ENCODE measurements around the gene RER1.

Gene RER1, protein sequence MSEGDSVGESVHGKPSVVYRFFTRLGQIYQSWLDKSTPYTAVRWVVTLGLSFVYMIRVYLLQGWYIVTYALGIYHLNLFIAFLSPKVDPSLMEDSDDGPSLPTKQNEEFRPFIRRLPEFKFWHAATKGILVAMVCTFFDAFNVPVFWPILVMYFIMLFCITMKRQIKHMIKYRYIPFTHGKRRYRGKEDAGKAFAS

DNA sequence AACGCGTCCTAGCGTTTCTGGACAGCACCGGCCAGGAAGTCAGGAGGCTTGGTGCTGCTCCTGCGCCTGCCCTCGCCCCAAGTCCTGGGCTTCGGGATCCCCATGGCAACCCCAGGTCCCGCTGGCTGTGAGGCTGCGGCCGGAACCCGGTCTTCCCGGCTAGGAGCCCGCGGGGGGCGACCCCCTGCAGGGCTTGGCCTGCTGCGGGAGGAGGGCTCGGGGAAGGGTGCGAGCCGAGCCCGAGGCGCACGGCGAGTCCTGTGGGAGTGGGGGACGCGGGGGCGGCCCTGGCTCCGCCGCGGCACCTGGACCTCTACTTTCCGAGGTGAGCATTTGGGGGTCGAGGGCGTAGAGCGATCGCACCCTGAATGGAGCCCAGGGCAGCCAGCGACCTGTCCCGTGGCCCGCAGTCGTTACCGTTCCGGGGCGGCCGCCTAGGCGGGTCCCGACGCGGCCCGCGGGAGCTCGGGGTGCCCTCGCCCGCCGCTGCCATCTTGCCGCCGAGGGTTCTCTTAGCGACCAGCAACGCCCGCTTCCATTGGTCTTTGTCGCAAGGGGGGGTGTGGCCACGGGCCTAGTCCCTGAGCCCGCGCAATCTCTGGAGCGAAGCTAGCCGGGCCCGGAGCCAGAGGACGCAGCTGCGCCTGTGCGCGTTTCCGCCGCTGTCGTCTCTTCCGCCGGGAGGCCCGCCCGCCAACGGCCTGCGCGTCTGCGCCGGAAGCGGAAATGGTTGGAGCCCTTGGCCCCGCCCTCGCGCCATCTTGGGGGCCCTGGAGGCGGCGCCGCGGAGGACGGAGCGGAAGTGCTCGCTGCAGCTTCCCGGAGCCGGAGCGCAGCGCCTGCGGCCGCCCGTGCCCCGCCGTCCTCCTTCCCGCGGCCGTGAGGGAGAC is at the start of gene RER1, which contains the start of gene MORN1:
RER1 (plus strand) TSS at position 801 of the 890 bp plus-strand sequence. CDS start 3,950 bp downstream, outside the sequence.
MORN1 (minus strand) TSS at position 514 of the 890 bp plus-strand sequence; CDS start at position 493, 21 bp downstream.
- H3K27me3 Mint-ChIP-seq = no peaks in the 10 kb centered on the region
- H3K9me3 Mint-ChIP-seq = no peaks in the 10 kb centered on the region
- peak; percentile 98 for ATAC-seq
- DNase-seq = peak; percentile 99
- H3K4me3 Mint-ChIP-seq = peak within 1 kb of the TSS; percentile 89
- peaks cover 26% of the 10 kb centered on the region for H3K36me3 Mint-ChIP-seq (ENCODE audit: low read depth)
- peaks cover 35% of the 10 kb centered on the region for H3K4me1 Mint-ChIP-seq
- peak within 1 kb of the TSS; percentile 87 for H3K27ac Mint-ChIP-seq

- Mint-ChIP-seq H3K4me1 (no peaks in the 10 kb centered on the region), H3K4me3 (no peak overlapping the region), H3K27ac (no peak overlapping the region), H3K27me3 (no peaks in the 10 kb centered on the region), H3K36me3 (ENCODE audit: low read depth) (no peaks in the 10 kb centered on the region), H3K9me3 (no peaks in the 10 kb centered on the region)
- ATAC-seq (no peak), DNase-seq (no peak)
Observed at GRCh38 chr1:2342384-2343022, 49.1 kb upstream of the RER1 start.

DNA sequence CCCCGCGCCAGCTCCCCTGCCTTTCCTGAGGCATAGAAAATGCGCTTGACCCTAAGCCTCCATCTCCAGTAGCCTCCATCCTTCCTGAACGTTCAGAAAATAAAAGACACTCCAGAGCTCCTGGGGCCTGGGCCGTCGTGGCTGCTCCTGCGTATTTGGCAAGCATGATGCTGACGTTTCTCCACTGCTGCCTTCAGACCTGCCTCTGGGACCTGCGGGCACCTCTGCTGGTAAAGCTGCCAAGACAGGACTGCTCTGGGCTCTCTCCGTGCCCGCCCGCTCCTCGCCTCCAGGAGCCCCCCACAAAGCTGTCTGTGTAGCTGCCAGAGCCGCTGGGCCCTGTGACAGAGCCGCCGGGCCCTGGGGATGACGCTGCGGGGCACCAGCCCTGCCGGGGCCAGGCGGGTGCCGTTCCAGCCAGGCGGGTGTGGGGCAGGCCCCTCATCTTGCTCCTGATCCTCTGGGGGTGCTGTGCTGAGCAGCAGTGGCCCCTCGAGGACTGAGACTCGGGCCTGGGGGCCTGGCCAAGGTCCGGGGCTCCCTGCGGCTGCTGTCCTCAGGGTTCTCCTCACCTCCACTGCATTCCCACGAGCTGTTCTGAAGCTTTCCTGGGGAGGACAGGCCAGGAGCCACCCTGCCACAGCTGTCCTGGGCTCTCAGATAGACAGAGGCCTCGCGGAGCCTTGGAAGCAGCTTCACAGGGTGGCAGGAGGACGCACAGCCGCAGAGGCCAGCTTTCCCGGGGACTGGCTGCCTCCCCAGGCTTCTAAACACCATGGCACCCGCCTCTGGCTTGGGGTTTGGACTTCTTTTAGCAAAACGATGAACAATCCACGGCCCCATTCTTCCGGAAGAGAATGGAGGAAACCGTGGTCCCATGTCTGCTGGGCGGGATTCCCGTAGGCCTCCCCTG is 48.4 kb upstream of the RER1 start:
- Mint-ChIP-seq H3K27ac (no peak overlapping the region), H3K9me3 (no peaks in the 10 kb centered on the region), H3K36me3 (ENCODE audit: low read depth) (no peaks in the 10 kb centered on the region), H3K4me1 (no peaks in the 10 kb centered on the region), H3K27me3 (no peaks in the 10 kb centered on the region), H3K4me3 (no peak overlapping the region)
- DNase-seq = no peak
- ATAC-seq = no peak

- no peaks in the 10 kb centered on the region for H3K36me3 Mint-ChIP-seq (ENCODE audit: low read depth)
- no peaks in the 10 kb centered on the region for H3K4me1 Mint-ChIP-seq
- no peaks in the 10 kb centered on the region for H3K27me3 Mint-ChIP-seq
- H3K27ac Mint-ChIP-seq = no peak overlapping the region
- no peak for ATAC-seq
- no peak overlapping the region for H3K4me3 Mint-ChIP-seq
- DNase-seq = no peak
- no peaks in the 10 kb centered on the region for H3K9me3 Mint-ChIP-seq
Observed at GRCh38 chr1:2344121-2344681, 47.4 kb upstream of the RER1 start.

- Mint-ChIP-seq H3K4me3 (no peak overlapping the region), H3K27me3 (no peaks in the 10 kb centered on the region), H3K4me1 (no peaks in the 10 kb centered on the region), H3K9me3 (no peaks in the 10 kb centered on the region), H3K27ac (no peak overlapping the region), H3K36me3 (ENCODE audit: low read depth) (no peaks in the 10 kb centered on the region)
- no peak for ATAC-seq
- DNase-seq = no peak
Observed at GRCh38 chr1:2344744-2345296, 46.8 kb upstream of the RER1 start.

- H3K36me3 Mint-ChIP-seq (ENCODE audit: low read depth) = no peaks in the 10 kb centered on the region
- no peaks in the 10 kb centered on the region for H3K9me3 Mint-ChIP-seq
- H3K4me1 Mint-ChIP-seq = no peaks in the 10 kb centered on the region
- no peaks in the 10 kb centered on the region for H3K27me3 Mint-ChIP-seq
- no peak overlapping the region for H3K4me3 Mint-ChIP-seq
- DNase-seq (no peak), ATAC-seq (no peak)
- H3K27ac Mint-ChIP-seq = no peak overlapping the region
Observed at GRCh38 chr1:2345297-2346075, 46.2 kb upstream of the RER1 start.

- Mint-ChIP-seq H3K27me3 (no peaks in the 10 kb centered on the region), H3K4me1 (no peaks in the 10 kb centered on the region), H3K27ac (no peak overlapping the region), H3K36me3 (ENCODE audit: low read depth) (no peaks in the 10 kb centered on the region), H3K9me3 (no peaks in the 10 kb centered on the region), H3K4me3 (no peak overlapping the region)
- ATAC-seq (no peak), DNase-seq (no peak)
Observed at GRCh38 chr1:2346691-2347408, 44.8 kb upstream of the RER1 start.

GRCh38 chr1:2347409-2347785 is 44.2 kb upstream of the RER1 start:
- Mint-ChIP-seq H3K27me3 (no peaks in the 10 kb centered on the region), H3K27ac (no peak overlapping the region), H3K9me3 (no peaks in the 10 kb centered on the region), H3K4me1 (no peaks in the 10 kb centered on the region), H3K36me3 (ENCODE audit: low read depth) (no peaks in the 10 kb centered on the region), H3K4me3 (no peak overlapping the region)
- DNase-seq (no peak), ATAC-seq (no peak)

DNA sequence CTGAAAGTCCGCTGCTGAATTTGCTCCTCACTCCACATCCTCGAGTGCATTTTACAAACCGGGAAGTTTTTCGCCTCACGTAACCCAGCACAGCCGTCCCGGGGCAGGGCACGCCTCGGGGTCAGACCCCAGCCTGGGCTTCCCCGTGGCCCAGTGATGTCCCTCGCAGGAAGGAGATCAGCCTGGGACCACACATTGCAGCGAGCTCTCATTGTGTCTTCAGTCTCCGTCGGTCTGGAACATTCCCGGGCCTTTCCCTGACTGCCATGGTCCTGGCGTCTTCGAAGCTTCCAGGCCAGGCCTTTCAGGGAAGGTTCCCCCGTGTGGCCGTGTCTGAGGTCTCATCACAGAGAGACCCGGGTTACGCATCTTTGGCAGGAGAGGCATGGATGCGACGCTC is 43.7 kb upstream of the RER1 start:
- no peaks in the 10 kb centered on the region for H3K36me3 Mint-ChIP-seq (ENCODE audit: low read depth)
- DNase-seq (no peak), ATAC-seq (no peak)
- no peaks in the 10 kb centered on the region for H3K9me3 Mint-ChIP-seq
- no peaks in the 10 kb centered on the region for H3K27me3 Mint-ChIP-seq
- H3K4me1 Mint-ChIP-seq = no peaks in the 10 kb centered on the region
- no peak overlapping the region for H3K27ac Mint-ChIP-seq
- no peak overlapping the region for H3K4me3 Mint-ChIP-seq

DNA sequence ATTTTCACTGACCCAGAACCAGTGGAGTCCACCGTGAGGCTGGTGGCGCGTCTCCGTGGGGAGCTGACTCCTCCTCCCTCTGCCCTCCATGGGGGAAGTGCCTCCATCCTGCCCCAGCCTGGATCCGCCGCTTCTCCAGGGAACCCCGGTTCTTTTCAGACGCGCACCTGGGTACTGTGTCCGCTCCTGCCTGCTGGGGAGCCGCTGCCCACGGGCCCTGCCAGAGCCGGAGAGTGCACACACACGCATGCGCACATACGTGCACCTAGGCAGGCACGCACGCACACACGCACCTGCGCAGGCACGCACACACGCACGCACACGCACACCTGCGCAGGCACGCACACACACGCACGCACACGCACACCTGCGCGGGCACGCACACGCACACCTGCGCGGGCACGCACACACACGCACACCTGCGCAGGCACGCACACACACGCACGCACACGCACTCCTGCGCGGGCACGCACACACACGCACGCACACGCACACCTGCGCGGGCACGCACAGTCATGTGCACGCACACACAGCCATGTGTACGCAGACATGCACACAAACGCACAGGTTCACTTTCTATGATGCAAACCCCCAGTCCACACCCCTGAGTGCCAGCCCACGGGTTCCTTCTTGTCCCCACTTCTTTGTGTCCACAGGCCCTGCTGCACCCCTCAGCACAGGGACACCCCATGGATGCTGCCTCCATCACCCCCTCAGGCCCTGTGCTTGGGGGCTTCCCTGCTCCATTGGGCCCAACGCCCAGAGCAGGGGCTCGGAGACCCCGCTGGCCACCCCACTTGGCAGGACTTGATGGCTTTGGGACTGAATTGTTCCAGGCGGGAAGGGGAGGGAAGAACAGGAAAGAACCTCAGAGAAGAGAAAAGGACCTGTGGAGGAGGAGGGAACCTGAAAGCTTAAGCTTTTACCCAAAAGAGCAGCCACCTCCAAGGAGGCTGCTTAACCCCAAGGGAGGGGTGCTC is 43.0 kb upstream of the RER1 start:
- no peak overlapping the region for H3K4me3 Mint-ChIP-seq
- H3K27ac Mint-ChIP-seq = no peak overlapping the region
- ATAC-seq (no peak), DNase-seq (no peak)
- H3K4me1 Mint-ChIP-seq = no peaks in the 10 kb centered on the region
- H3K36me3 Mint-ChIP-seq (ENCODE audit: low read depth) = no peaks in the 10 kb centered on the region
- H3K27me3 Mint-ChIP-seq = no peaks in the 10 kb centered on the region
- no peaks in the 10 kb centered on the region for H3K9me3 Mint-ChIP-seq

- H3K27ac Mint-ChIP-seq = no peak overlapping the region
- no peaks in the 10 kb centered on the region for H3K4me1 Mint-ChIP-seq
- DNase-seq (no peak), ATAC-seq (no peak)
- H3K9me3 Mint-ChIP-seq = no peaks in the 10 kb centered on the region
- no peak overlapping the region for H3K4me3 Mint-ChIP-seq
- no peaks in the 10 kb centered on the region for H3K36me3 Mint-ChIP-seq (ENCODE audit: low read depth)
- no peaks in the 10 kb centered on the region for H3K27me3 Mint-ChIP-seq
Observed at GRCh38 chr1:2349806-2350205, 41.8 kb upstream of the RER1 start.

- H3K4me1 Mint-ChIP-seq = no peaks in the 10 kb centered on the region
- ATAC-seq = no peak
- no peaks in the 10 kb centered on the region for H3K9me3 Mint-ChIP-seq
- no peaks in the 10 kb centered on the region for H3K27me3 Mint-ChIP-seq
- no peak for DNase-seq
- no peaks in the 10 kb centered on the region for H3K36me3 Mint-ChIP-seq (ENCODE audit: low read depth)
- H3K27ac Mint-ChIP-seq = no peak overlapping the region
- no peak overlapping the region for H3K4me3 Mint-ChIP-seq
Observed at GRCh38 chr1:2350501-2350900, 41.1 kb upstream of the RER1 start.
